ENCODE results near the gene CALR3. TPM values are rescaled to one million over a fixed set of nuclear protein-coding genes. Genes with fewer than 3 reads are reported as not detected.

Gene CALR3
- total and polyA plus RNA-seq, 2 of the 8 experiments (the other 6 are each of a cell fraction or from before 2014, with no cell fraction given) = 0.11 to 0.32 TPM

GRCh38 chr19:16529466-16530144 lies 33.6 kb upstream of the CALR3 start:
- no peaks in the 10 kb centered on the region for H3K79me2 ChIP-seq (ENCODE audit: control insufficient read depth in 1 of 2, insufficient read depth in 2 of 2, low read length in 2 of 2)
- H3K4me2 ChIP-seq (ENCODE audit: insufficient read depth in 1 of 2, low read depth in 2 of 2, low read length in 2 of 2) = no peak overlapping the region
- H3K27me3 ChIP-seq (replicated peaks in 1 of 4; ENCODE audit: control insufficient read depth in 3 of 4, extremely low read depth in 1 of 4, insufficient read depth in 3 of 4, low read length in 3 of 4) = no peaks in the 10 kb centered on the region
- H4K91ac ChIP-seq (replicated peaks; ENCODE audit: insufficient read length, low read length) = no peak overlapping the region
- H2BK12ac ChIP-seq (ENCODE audit: low read depth, low read length) = no peak overlapping the region
- H4K20me1 ChIP-seq (replicated peaks in 1 of 2; ENCODE audit: control insufficient read depth in 1 of 2, insufficient read depth in 2 of 2, low read length in 2 of 2) = peaks cover 2 to 30% of the 10 kb centered on the region in 2 experiments
- H2BK20ac ChIP-seq (ENCODE audit: low read length) = no peak overlapping the region
- H3K9ac ChIP-seq (replicated peaks in 1 of 4; ENCODE audit: extremely low read depth in 1 of 4, low read depth in 3 of 4, low read length in 3 of 4) = no peak overlapping the region
- H3K4ac ChIP-seq (replicated peaks; ENCODE audit: insufficient read length, low read depth, low read length) = no peak overlapping the region
- no peaks in the 10 kb centered on the region for H3K4me1 ChIP-seq (replicated peaks in 1 of 4; ENCODE audit: control insufficient read depth in 3 of 4, insufficient read depth in 4 of 4, low read length in 3 of 4)
- no peaks in the 10 kb centered on the region for H3K9me3 ChIP-seq (ENCODE audit: insufficient read depth in 2 of 2, low read depth in 1 of 2, low read length in 1 of 2)
- no peak overlapping the region for H3K14ac ChIP-seq (ENCODE audit: insufficient read length)
- CTCF ChIA-PET (ENCODE audit: partially characterized antibody) = interaction anchor here (0.7 to 2.1 kb wide), 3 partner anchors 15 to 72 kb away, joined by 3 to 10 read pairs (median 5); no protein-coding TSS in a partner anchor
- no peak overlapping the region for H3K4me3 ChIP-seq (ENCODE audit: extremely low read depth in 1 of 4, insufficient read depth in 2 of 4, low read depth in 3 of 4, low read length in 4 of 4)
- POLR2A ChIA-PET (ENCODE audit: partially characterized antibody) = interaction anchor here (0.6 kb wide), 1 partner anchor 35 kb away, joined by 4 read pairs; no protein-coding TSS in a partner anchor
- no peak overlapping the region for H2AFZ ChIP-seq (ENCODE audit: low read length)
- no peaks in the 10 kb centered on the region for H3K79me1 ChIP-seq (ENCODE audit: low read depth, low read length)
- WGBS, 2 experiments (ENCODE audit: extremely low coverage in 1 of 2, insufficient coverage in 1 of 2, insufficient read length in 1 of 2, insufficient replicate concordance in 2 of 2, low coverage in 1 of 2, low lambda C conversion rate in 2 of 2, missing lambda C conversion rate in 1 of 2) = 92% methylated on average over 24 of the region's 25 CpGs; no CpG with 5 or more reads in 1 of the 2 experiments
- H2BK120ac ChIP-seq (replicated peaks; ENCODE audit: low read depth, low read length) = no peak overlapping the region
- H3K18ac ChIP-seq (ENCODE audit: extremely low read depth, low read length) = no peak overlapping the region
- no peak overlapping the region for H2AK5ac ChIP-seq (ENCODE audit: low read depth, low read length)
- no peak overlapping the region for H3K27ac ChIP-seq (ENCODE audit: low read depth, low read length)
- no peaks in the 10 kb centered on the region for H3K23me2 ChIP-seq (ENCODE audit: low read depth, low read length)
- peaks cover 45 to 86% (median 76%) of the 10 kb centered on the region in 4 experiments for H3K36me3 ChIP-seq (ENCODE audit: control insufficient read depth in 2 of 4, insufficient read depth in 4 of 4, low read length in 3 of 4)
- FAIRE-seq = no peak
- no peak for DNase-seq (ENCODE audit: low read depth in 1 of 2, low spot score in 2 of 2)
- TF ChIP-seq CBX8 (IDR thresholded peaks at IDR 0.05; ENCODE audit: borderline replicate concordance, low read depth, low read length) = no peak
- no peak overlapping the region for H2BK15ac ChIP-seq (ENCODE audit: low read length)
- no peak overlapping the region for H3K56ac ChIP-seq (replicated peaks; ENCODE audit: insufficient read length, low read depth, low read length)
- no peak overlapping the region for H3K23ac ChIP-seq (ENCODE audit: insufficient read length)
- no peak overlapping the region for H4K5ac ChIP-seq (ENCODE audit: insufficient read length, low read depth, low read length)
- no peak overlapping the region for H2BK5ac ChIP-seq (ENCODE audit: low read depth, low read length)
- peak overlapping the region; percentile 51 for H4K8ac ChIP-seq (ENCODE audit: extremely low read depth, insufficient read depth, low read length)

Measured in H1 (cell line).